ENCODE measurements around the gene LAMB1. TPM values are rescaled to one million over a fixed set of nuclear protein-coding genes. Genes with fewer than 3 reads are reported as not detected.

LAMB1 gene
- total RNA-seq, 2 donors from 2014 or later: 91.6 to 130 TPM

GRCh38 chr7:108003599-108003935, 606 bp upstream of the LAMB1 start:
- peak overlapping the region; percentile 69 to 88 (median 80) for H3K27ac ChIP-seq
- H3K27me3 ChIP-seq: no peaks in the 10 kb centered on the region
- H3K4me3 ChIP-seq: peak overlapping the region; percentile 27 to 80
- peaks cover 62% of the 10 kb centered on the region for H3K4me1 ChIP-seq
- ATAC-seq (no peak), DNase-seq (no peak)
- no peaks in the 10 kb centered on the region for H3K36me3 ChIP-seq (replicated peaks in 1 of 2; ENCODE audit: insufficient read depth in 1 of 2, low read depth in 2 of 2)
- intact Hi-C loops (cut with DNase I): no loop called here
- 32 to 47% methylated on average over 15 of the region's 15 CpGs for WGBS, 2 donors
- no peaks in the 10 kb centered on the region for H3K9me3 ChIP-seq
- no peak for TF ChIP-seq POLR2A (IDR thresholded peaks at IDR 0.05)

DNA sequence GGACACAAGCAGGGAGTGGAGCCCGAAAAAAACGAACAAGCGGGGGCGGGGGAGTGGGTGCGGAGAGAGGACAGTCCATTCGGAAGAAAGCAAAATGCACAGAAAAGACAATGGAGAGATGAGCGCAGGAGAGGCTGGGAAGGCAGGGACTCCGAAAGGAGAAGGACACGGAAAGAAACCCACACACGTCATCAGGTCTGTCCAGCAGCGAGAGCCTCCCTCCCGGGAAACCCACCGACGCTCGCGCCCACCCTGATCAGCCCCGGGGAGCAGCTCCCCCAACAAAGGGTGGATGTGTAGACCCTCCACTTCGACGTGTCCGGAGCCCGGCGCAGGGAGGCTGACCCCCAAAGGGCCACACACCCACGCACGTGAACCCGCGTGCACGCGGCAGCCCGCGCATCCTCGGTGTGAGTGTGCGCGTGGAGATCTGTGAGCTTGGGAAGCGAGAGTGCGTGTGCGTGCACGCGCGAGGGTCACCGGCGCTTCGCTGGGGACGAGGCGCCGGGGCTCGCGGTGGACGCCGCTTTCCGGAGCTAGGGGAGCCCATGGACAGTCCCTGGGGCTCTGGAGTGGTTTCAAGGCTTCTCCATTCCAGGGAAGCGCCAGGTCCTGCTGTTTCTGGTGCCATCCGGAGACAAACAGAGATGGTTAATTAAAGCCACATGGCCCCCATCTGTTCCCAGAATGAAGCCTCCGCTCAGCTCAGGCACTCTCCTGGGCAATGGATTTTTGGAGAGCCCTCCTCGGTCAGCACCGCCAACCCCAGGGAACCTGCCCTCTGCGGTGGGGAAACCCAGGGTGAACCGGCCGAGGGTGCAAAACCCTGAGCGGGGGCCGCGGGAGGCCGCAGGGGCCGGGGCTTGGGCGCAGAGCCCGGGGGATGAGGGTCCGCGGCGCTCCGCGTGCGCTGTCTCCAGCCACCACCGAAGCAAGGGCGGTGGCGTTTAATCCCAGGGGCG, 916 bp downstream of the LAMB1 start:
- no peaks in the 10 kb centered on the region for H3K27me3 ChIP-seq
- TF ChIP-seq POLR2A (IDR thresholded peaks at IDR 0.05): peak in 2 of 3 donors; percentile 4 to 5
- TF ChIP-seq CTCF (IDR thresholded peaks at IDR 0.05): no peak
- no peaks in the 10 kb centered on the region for H3K36me3 ChIP-seq (replicated peaks in 1 of 2; ENCODE audit: insufficient read depth in 1 of 2, low read depth in 2 of 2)
- intact Hi-C loops (cut with DNase I): no loop called here
- peak overlapping the region; percentile 69 to 88 (median 80) for H3K27ac ChIP-seq
- ATAC-seq (peak; percentile 2), DNase-seq (peak in 2 of 4 donors; percentile 14 to 16)
- H3K9me3 ChIP-seq: no peaks in the 10 kb centered on the region
- peak overlapping the region; percentile 27 to 80 for H3K4me3 ChIP-seq
- peaks cover 62% of the 10 kb centered on the region for H3K4me1 ChIP-seq
- 1 to 5% methylated on average over 25 to 70 of the region's 75 CpGs for WGBS, 2 donors

DNA sequence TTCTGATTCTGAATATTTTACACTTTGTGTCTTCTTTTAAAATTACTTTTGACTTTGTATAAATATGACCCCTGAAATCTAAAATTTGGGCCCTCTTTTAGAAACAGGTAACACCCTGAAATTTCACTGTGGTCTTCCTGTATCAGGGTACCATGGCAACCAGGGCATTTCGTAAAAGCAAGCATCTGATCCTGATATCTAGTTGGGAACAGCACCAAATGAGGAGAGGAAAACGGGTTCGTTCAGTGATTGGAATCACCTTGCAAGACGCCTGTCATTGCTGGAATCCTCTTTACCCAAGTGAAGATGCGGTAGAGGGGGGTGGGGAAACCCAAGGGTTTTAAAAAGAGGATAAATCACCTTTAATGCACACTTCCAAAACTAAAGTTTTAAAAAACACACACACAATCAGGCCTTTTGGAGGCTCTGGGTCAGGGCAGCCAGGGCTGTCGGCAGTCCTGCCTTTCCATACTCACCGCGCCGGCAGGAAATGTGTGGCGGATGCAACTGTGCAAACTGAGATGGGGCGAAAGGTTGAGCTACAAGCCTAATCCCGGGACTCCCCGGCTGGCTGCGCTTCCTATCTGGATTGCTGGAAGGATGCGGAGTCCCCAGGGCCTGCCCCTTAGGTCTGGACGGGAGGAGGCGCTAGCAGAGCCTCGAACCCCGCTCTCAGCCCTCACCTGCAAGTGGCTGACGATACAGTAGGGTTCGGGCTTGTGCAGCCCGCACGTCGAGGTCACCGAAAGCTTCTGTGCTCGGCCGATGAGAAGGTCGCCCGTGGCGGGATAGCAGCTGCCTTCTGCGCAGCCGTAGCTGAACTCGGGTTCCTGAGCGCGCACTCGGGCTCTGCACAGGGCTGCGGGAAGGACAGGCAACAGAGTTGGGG, 1.8 kb downstream of the LAMB1 start:
- no peak for ATAC-seq
- peak in 3 of 4 donors; percentile 36 to 51 (median 50) for DNase-seq
- WGBS, 2 donors: 26 to 60% methylated on average over 18 to 37 of the region's 37 CpGs
- Histone ChIP-seq H3K27ac (peak overlapping the region; percentile 26 to 88 (median 80)), H3K4me3 (peak overlapping the region; percentile 27 to 80), H3K4me1 (peaks cover 71% of the 10 kb centered on the region), H3K36me3 (replicated peaks in 1 of 2; ENCODE audit: insufficient read depth in 1 of 2, low read depth in 2 of 2) (no peaks in the 10 kb centered on the region), H3K9me3 (no peaks in the 10 kb centered on the region), H3K27me3 (no peaks in the 10 kb centered on the region)
- TF ChIP-seq CTCF (IDR thresholded peaks at IDR 0.05) (no peak), POLR2A (IDR thresholded peaks at IDR 0.05) (no peak)
- intact Hi-C loops (cut with DNase I): no loop called here

DNA sequence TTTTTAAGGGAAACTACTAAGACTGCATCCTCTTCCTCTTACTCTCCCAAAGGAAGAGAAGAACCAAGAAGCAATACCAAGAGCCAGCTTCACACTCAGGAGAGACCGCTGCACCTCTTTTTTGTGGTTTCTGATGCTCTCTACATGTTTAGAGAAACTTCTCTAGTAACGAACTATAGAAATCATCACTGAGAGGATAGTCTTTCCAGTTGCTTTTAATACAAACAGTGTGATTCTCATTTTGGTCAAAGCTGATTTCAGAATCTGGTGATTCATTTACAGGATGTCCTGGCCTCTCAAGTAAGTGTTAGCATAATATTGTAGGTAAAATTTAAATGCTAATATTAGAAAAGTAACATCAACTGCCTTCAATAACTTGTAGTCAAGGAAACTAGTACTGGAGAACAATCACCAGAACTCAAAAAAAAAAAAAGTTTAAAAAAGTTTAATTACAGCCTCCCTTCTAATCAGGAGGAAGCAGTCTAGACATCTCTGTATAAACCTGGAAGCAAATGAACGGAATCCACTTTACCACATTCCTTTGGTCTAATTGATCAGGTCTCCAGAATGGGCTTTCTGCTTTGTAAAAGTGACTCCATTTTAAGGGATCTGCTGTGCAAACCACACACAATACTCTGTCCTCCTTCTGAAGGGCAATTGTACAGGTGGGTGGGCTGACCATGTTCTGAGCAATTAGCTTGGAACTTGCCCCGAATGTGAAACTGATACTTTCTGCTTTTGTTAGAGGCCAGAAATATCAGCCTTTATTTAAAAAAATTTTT, 3.0 kb downstream of the LAMB1 start:
- ATAC-seq (no peak), DNase-seq (no peak)
- no peak for TF ChIP-seq CTCF (IDR thresholded peaks at IDR 0.05)
- no peak for TF ChIP-seq POLR2A (IDR thresholded peaks at IDR 0.05)
- peaks cover 72% of the 10 kb centered on the region for H3K4me1 ChIP-seq
- H3K36me3 ChIP-seq (replicated peaks in 1 of 2; ENCODE audit: insufficient read depth in 1 of 2, low read depth in 2 of 2): no peaks in the 10 kb centered on the region
- H3K4me3 ChIP-seq: no peak overlapping the region
- intact Hi-C loops (cut with DNase I): no loop called here
- peak overlapping the region in 2 of 4 donors; percentile 84 to 88 for H3K27ac ChIP-seq
- 70 to 74% methylated on average over 4 of the region's 4 CpGs for WGBS, 2 donors
- H3K27me3 ChIP-seq: no peaks in the 10 kb centered on the region
- no peaks in the 10 kb centered on the region for H3K9me3 ChIP-seq

Measured in body of pancreas (tissue), 4 donors.